Islet precursor cell (in vitro differentiated cells): ENCODE measurements around the gene NECTIN4.
"Not testable (repeated sequence)": the region's sequence is repeated elsewhere in the genome, so short reads cannot be mapped to it uniquely, and the experiment has no call there.

Source experiments
- DNase-seq: peaks from one replicate; pipeline ENCODE4 v3.0.0-alpha.2; 2018

The NECTIN4 gene

DNA sequence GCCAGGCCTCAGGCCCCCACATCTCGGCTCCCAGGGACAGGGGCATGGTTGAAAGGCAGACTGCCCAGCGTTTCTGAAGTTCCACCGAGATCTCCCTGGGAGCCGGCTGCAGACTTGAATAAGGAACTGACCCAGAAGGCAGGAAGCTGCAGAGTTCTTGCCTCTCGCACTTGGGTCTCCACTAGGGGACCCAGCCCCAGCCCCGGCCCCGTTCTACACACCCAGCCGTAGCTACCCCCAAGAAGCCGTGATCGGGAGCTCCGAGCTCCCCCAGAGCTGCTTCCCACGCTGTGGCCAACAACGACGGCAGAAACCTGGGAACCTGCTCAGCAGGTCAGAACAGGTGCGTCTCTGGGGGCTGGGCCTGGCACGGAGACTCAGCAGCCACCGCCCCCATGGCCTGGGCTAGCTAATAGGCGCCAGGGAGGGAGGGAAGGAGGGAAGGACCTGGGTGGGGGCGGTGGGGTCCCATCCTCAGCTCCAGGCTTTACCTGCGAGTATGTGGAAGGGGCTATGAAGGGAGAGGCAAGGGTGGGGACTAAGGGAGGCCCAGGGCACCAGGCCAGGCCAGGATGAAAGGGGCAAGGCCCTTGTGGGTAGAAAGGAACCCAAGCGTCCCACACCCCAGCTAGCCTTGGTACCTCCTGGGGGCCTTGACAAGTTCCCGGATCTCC is at the start of gene NECTIN4:
NECTIN4 (minus strand) TSS at position 308 of the 674 bp plus-strand sequence; CDS start at position 46, 262 bp downstream.
- DNase-seq = peak; percentile 77

DNA sequence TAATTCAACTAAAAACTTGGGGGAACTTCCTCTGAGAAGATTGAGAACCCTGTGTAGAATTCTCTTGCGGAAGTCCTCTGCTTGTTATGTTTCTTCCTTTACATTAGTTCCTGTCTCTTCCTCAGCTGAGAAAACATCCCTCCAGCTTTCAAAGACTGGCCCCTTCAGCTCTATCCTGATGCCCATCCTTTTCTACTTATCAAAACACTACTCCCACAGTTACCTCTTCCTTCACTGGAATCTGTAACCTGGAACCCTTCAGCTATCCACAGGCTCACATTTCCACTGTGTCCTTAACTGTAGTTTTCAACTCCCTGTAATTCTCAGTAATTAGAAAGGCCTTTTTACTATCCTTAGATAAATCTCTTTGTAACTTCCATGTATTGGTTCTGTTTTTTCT is 49.1 kb upstream of the NECTIN4 start:
- no peak for DNase-seq

DNA sequence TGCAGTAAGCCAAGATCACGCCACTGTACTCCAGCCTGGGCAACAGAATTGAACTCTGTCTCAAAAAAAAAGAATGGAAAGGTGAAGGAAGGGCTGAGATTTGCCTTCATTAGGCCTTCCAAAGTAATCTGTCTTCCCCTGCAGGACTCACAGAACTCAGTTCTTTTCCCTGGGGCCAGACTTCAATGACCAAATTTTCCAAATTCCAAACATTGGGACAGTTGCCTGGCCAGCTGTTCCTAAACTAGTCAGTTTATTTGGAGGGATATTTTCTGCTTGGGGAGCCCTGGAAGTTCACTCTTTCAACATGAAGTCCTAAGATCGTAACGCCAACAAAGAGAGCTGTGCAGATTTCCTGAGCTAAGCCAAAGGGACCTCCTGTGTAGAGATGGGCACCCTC is 48.5 kb upstream of the NECTIN4 start:
- no peak for DNase-seq

DNA sequence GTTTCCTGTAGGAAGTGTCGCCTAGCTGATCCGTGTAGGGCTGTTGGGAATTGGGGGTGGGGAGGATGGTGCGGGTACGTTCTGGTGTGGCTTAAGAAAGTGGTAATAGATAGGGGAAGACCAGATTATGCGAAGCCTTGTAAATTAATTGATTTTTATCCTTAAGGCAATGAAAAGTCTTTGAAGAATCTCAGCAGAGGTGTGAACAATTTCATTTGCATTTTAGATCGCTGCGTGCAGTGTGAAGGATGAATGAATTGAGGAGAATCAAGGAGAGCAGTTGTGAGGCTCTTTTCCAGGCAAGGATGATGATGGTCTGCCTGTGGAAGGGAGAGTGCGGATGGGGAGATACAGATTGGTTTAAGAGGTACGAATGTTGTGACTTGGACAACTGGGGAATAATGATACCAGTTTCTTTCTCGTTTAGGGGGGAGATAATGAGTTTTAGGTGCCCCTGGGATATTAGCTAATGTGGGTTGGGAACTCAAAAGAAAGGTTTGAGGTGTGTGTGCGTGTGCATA is 43.9 kb upstream of the NECTIN4 start:
- DNase-seq = no peak

DNA sequence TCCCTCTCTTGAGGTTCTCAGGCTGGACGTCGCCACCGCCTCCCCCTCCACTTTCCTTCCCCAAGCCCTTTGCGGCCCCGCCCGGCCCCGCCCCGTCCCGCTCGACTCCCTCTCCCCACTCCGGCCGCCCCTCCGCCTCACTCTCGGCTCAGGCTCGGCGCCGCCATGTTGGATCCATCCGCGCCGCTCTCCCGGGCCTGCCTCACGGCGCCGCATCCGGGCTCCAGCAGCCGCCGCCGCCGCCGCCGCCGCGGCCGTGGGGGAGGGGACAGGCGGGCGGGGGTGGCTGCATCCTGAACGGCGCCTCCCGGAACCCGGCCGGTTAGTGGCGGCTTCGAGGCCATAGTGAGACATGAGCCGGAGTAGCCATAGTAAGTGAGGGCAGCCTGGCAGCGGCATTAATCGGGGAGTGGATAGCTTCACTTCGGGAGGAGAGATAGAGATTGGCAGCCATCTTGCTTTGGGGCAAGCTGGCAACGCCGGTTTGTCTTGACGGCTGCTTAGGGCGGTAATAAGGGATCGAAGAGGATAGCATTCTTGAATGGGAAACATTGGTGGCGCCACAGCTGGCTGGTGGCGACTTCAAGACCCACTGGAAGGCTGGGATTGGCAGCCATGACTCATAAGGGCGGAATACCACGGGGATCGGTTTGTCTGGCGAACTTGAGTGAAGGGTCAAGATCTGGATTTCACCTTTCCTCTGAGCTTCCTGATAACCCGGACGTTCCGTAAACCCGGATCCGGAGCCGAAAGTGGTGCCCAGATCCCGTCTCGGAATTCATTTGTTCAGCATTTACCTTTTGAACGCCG is 43.3 kb upstream of the NECTIN4 start, which contains the start of gene DEDD:
DEDD (minus strand) TSS at position 258 of the 810 bp plus-strand sequence. CDS start 8,205 bp downstream, outside the sequence.
- peak; percentile 98 for DNase-seq

DNA sequence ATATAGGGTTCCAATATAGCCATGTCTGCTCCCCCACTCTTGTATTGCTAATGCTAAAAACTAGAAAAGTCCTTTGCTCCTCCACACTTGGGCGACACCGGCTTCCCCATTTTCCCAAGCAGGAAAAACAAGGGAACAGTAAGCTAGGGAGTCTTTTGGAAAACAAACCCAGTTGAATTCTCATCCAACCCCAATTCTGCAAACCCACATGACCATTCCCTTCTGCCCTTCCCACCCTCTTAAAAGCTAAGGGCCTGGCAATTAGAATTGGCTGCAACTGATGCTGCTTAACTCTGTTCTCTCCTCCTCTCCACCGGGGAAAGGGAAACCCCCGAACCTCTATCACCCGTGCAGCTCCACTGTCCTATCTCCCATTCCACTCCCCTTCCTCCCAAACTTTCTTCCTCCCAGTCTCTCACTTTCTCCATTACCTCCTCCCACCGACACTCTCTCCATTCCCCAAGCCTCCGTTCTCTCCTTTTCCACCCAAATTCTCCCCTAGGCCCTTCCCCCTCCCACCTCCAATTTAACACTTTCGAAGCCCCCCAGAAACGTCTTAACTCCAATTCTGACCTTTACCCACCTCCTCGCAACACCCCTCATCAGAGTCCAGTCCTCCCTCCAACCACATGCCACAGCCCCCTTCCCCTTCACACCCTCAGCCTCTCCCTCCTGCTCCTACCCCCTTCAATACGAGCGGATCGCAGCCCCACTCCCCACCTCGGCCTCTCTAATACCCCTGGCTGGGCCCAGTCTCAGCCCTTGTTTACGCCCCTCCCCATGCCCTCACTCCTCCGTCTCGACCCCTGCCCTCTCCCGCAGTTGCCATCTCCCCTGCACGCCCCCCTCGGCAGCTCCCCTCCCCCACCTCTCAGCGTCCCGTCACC is 42.4 kb upstream of the NECTIN4 start:
- no peak for DNase-seq

DNA sequence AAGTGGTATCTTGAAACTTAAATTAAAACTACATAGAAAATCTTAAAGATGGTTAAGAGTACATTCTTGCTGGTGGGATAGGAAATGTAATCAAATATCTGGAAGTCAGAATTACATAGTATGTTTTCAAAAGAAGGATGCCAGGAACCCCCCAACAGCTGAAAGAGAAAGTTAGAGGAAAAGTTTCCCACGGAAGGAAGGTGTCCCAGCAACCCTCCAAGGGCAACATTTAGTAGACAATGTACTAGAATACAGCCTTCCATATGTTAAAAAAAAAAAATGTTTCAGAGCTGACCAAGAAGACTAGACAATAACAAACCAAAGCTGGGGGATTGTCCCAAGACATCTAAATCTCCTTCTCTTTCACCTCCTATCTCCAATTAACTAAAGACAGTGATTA is 40.9 kb upstream of the NECTIN4 start:
- DNase-seq = no peak

DNA sequence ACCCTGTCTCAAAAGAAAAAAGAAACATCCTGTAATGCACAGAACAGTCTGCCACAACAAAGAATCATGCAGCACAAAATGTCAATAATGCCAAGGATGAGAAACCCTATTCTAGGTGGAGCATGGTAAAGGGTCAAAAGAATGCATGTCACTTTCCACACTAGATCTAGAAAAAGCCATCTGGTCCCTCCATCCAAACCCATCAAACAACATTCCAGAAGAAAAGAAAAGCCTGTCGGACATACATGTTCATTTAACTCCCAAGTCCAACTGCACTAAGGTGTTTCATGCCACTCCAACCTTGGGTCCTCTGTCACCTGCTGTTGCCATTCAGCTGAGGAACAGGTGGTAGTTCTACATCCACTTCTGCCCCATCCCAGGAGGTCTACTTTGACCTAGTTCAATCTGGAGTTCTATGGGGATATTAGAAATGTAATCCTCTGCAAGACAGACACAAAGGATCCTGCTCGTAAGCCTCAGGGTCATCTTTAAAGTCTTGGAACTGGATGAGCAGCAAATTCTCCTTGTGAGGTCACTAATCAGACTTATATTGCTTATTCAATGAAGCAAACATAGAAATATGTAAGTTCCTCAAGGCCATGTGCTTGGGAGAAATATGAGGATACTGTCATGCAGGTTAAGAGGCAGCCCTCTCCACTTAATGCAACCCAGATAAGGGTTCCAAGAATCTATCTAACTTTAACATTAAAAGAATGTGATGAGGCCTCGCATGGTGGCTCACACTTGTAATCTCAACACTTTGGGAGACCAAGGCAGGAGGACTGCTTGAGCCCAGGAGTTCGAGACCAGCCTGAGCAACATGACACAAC is 39.4 kb upstream of the NECTIN4 start:
- no peak for DNase-seq

DNA sequence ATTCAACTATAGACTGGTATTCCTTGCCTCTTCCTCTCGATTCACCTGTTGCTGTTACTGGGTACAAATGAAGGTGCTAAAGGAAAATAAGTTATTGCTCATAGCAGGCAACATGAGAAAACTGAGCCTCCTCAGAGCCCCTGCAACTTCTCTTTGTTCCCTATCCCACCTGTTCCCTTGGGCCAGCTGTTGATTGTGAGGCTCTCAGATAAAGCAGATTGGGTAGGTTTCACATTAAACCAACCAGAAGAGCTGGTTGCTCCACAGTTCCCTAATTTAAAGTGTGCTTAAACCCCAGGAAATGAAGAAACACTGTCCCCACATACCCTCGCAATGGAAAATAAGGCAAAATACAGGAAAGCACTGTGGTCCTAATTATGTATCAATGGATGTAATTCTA is 38.3 kb upstream of the NECTIN4 start:
- no peak for DNase-seq

DNA sequence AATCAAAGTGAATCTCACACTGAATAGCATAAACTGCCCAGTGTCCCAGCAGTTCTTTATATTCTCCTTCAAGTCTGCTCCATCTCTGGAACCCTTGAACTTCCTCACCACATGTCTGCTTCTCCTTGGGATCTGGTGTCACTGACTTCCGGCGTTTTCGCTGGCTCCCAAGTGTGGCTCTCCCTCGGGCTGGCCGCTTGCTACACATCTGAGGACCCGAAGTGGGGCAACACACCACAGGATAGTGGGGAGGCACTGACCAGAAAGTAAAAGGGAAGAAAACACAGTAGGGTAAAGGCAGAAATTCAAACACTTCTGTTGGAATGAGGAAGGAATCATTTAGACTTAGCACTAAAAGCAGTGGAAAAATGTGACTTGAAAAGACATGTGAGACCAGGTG is 33.6 kb upstream of the NECTIN4 start:
- no peak for DNase-seq

DNA sequence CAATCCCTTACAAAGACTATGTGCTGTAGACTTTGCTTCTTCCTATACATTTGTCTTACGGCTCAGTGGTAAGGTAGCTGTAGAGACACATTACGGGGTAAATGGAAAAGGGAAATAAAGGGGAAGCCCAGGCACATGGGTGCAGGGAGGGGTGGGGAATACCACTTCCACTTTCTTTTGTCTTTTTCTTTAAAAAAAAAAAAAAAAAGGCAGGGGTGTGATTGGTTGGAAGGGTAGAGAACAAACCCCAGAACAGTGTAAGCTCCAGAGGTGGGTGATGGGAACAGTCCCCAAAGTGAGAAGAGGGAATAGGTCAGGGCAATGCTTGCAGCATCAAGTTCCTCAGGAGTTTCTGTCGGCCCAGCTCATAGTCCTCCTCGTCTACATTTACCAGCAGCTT is 32.5 kb upstream of the NECTIN4 start:
- no peak for DNase-seq

DNA sequence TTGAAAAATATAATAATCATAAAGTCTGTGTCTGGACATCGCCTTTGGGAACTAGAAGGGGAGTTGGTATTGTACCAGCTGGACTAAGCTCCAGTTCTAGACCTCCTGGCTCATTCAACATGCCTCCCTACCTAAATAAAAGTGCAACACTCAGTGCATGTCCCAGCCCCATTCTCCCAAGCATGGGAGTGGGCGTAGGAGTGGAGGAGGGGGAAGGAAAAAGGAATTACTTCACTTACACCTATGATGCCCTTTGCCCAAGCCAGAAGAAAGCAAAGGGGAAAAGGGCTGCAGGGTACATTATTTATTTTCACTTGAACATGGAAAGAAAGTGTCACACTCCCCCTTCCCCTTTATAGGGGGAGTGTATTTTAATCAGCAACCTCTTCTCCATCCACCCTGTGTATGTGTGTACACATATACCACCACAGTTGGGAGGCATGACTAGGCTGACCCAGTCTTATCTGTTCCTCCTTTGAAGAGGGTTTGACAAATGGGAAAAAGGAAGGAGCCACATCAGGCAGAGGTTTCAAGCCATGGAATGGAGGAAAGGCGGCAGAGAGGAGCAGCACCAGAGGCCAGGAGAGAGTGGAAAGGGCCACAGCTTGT is 31.8 kb upstream of the NECTIN4 start:
- no peak for DNase-seq

DNA sequence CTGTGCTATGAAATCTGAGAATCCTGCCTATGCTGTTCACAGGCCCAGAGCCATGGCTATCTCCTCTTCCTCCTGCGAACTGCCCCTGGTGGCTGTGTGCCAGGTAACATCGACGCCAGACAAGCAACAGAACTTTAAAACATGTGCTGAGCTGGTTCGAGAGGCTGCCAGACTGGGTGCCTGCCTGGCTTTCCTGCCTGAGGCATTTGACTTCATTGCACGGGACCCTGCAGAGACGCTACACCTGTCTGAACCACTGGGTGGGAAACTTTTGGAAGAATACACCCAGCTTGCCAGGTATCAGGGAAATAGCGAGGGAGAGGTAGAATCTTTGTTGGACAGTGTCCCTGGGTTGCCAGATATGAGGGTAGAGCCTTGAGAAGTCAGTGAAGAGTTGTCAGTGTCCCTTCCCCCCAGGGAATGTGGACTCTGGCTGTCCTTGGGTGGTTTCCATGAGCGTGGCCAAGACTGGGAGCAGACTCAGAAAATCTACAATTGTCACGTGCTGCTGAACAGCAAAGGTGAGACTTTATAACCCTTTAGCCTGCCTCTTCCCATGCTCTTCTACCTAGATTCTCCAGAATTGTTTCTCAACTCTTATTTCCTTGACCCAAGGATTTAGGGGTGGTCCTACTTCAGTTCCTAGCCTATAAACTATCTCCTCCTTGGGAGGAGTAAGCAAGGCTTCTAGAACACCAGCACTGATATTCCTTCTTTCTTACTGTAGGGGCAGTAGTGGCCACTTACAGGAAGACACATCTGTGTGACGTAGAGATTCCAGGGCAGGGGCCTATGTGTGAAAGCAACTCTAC is 29.9 kb upstream of the NECTIN4 start:
- DNase-seq = peak; percentile 89

DNA sequence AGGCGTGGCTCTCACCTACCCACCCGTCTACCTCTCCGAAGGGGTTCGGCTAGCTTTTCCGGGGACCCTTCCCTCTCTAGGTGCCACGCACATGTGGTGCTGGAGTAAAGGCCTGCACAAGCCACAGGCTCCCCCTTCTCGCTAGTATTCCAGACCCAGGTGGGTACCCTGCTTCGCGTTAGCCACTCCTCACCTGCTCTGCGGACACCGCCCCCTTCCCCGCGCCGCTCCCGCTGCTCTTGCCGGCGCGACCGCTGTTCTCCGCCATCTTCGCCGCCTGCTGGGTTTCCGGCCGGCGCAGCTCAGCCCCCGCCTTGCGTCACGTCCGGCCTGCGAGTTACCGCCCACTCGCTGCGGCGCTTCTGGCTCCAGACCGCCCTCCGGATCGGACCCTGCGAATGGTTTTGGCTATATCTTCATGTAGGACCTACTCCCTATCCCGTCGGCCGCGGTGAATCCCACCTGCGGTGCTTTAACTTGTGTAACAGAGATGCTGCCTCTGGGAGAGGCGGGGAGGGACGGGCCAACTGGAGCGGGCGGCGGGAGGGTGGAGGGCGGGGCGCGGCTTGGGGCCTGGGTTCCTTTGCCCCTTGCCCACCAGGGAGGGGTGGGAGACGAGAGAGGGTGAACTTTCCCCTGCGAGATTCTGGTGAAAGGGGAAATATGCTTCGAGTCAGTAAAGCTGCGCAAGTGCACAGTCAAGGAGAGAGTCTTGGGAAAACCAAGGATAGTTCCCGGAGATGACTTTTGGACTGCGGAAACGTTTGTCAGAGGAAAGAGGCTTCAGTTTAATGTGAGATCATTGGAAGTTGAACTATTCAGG is 28.6 kb upstream of the NECTIN4 start, which contains the start of the genes NIT1 and PFDN2:
NIT1 (plus strand) TSS at position 347 of the 823 bp plus-strand sequence; CDS start at position 419, 72 bp downstream.
PFDN2 (minus strand) TSS at position 279 of the 823 bp plus-strand sequence; CDS start at position 268, 11 bp downstream.
- peak; percentile 95 for DNase-seq

DNA sequence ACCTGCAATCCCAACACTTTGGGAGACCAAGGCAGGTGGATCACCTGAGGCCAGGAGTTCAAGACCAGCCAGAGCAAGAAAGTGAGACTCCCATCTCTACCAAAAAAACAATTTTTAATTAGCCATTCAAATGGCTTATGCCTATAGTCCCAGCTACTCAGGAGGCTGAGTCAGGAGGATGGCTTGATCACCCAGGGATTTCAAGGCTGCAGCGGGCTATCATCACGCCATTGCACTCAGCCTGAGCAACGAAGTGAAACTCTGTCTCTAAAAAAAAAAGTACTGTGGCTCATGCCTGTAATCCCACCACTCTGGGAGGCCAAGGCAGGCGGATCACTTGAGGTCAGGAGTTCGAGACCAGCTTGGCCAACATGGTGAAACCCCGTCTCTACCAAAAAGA is 26.6 kb upstream of the NECTIN4 start:
- not testable (repeated sequence) for DNase-seq

DNA sequence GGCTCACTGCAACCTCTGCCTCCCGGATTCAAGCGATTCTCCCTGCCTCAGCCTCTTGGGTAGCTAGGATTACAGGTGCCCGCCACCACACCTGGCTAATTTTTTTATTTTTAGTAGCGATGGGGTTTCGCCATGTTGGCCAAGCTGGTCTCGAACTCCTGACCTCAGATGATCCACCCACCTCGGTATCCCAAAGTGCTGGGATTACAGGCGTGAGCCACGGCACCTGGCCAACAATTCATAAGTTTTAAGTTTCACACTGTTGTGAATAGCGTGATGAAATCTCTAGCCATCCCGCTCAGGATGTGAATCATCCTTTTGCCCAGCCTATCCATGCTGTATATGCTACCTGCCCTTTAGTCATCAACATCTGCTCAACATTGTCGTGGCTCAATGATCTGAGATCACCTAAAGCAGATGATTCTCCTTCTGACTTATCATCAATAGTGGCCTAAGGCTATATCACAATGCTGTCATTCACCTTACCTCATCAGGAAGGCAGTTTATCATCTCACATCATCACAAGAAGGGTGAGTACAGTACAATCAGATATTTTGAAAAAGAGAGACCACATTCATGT is 25.9 kb upstream of the NECTIN4 start:
- DNase-seq = no peak

DNA sequence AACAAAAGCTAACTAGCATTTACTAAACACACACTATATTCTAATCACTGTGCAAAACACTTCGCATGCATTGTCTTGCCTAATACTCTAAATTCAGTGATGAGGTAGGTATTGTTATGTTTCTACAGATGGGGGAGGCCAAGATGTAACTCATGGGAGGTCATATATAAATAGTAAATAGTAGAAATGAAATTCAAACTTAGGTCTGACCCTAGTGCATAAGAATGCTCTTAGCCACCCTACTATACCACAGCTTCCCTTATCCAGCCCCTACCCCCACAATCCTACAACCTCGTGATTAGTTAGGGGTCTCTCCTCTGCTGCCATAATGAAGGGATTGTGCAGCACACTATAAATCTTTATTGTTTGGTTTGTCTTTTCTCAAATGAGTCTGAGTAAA is 25.2 kb upstream of the NECTIN4 start:
- no peak for DNase-seq

DNA sequence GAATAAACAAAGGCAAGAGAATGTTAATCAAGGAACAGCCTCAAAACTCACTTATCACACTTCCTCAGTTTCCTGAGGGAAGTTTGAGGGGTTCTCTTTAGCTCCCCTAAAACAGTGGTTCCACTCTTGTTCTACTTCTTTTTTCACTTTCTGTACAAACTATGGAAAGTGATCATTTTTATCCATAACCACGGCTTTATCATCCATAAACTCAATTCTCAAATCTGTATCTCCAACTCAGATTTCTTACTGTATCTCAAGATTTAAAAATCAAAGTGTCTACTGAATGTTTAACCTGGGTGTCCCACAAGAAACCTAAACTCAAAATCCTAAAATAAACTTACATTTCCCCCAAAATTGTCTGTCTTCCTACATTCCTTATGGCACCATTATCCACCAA is 24.6 kb upstream of the NECTIN4 start:
- DNase-seq = no peak

DNA sequence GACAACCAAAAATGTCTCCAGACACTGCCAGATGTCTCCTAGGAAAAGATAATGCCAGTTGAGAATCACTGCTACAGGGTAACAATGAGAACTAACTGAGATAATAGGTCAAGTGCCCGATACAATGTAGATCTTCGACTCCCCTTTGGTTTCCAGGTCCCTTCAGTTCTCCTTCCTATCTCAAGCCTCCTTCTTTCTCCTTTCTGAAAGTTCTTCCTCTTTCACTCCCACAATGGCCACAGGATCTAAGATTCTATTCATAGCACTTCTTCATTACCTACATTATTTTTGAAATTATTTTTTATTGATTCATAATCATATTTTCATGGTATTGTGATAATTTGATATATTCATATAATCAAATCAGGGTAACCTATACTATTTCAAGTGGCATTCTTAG is 22.2 kb upstream of the NECTIN4 start:
- no peak for DNase-seq
